HepG2 (cell line): Measurements from ENCODE around the gene RAPSN. TPM values are rescaled to one million over a fixed set of nuclear protein-coding genes. Genes with fewer than 3 reads are reported as not detected.

Experiments used
- ATAC-seq: fragments of 200-7000 bp; cut with Tn5 transposase; 3 replicates; pipeline ENCODE4 v1.9.1; 2020; ENCODE audit warnings: mild to moderate bottlenecking, moderate library complexity
- BruUV-seq: library from RNA; stranded (reverse); fragments of 400-500 nt; replicated peaks from 2 replicates; lab custom pipeline; 2021; lab: Mats Ljungman, UMichigan
- CTCF ChIA-PET: fragments of 300-600 bp; formaldehyde crosslinking; extraction: SDS; loops from one replicate; lab custom pipeline; 2021; ENCODE audit warnings: low total read pairs, inconsistent platforms, low intra/inter-chr PET ratio; lab: Yijun Ruan, JAX
- POLR2A ChIA-PET: fragments of 350-600 bp; sonication (Branson Sonifier 250); formaldehyde crosslinking; loops from one replicate; lab custom pipeline; 2020; ENCODE audit warnings: antibody characterized with exemption, inconsistent platforms; lab: Yijun Ruan, JAX
- DNase-seq: peaks from one replicate; pipeline ENCODE4 v3.0.0-alpha.2; 2015; ENCODE audit warnings: low spot score
- FAIRE-seq: peaks from 3 replicates; lab custom pipeline; 2011; peaks lifted over from hg19 to GRCh38; lab: Jason Lieb, UNC
- H2AFZ ChIP-seq: one replicate; pipeline ENCODE4 v1.6.1; 2011; ENCODE audit warnings: low read length, inconsistent platforms
- H3K27ac ChIP-seq: fragments of 300-600 bp; 3 replicates; pipeline ENCODE4 v1.8.0; 2011; ENCODE audit warnings: mixed run types, mild to moderate bottlenecking, mixed read lengths, low read length, inconsistent platforms; ENCODE audit not compliant: insufficient read depth; ENCODE audit errors: extremely low read length
- H3K27me3 ChIP-seq, 2 experiments: fragments of 200-600 bp in 1 of 2; 2 replicates in 1 of 2; 3 replicates in 1 of 2; pipeline versions ENCODE4 v1.6.0 to v1.8.0; 2011; ENCODE audit warnings: low read length in 2 of 2, mild to moderate bottlenecking in 2 of 2, moderate library complexity in 2 of 2, inconsistent platforms in 1 of 2; ENCODE audit not compliant: insufficient read depth in 2 of 2, control insufficient read depth in 1 of 2
- H3K36me3 ChIP-seq, 2 experiments: fragments of 200-600 bp in 1 of 2; replicated peaks in 1 of 2; 2 replicates in 1 of 2; 3 replicates in 1 of 2; pipeline versions ENCODE4 v1.5.1 to v1.8.0; 2011; ENCODE audit warnings: low read length in 2 of 2, inconsistent platforms in 1 of 2; ENCODE audit not compliant: insufficient read depth in 2 of 2, control insufficient read depth in 1 of 2
- H3K4me1 ChIP-seq: 2 replicates; pipeline ENCODE4 v1.5.1; 2012; ENCODE audit warnings: low read length, inconsistent platforms; ENCODE audit not compliant: insufficient read depth
- H3K4me2 ChIP-seq: 2 replicates; pipeline ENCODE4 v1.6.0; 2011; ENCODE audit warnings: low read depth, low read length, inconsistent platforms
- H3K4me3 ChIP-seq, 3 experiments: fragments of 200-600 bp in 1 of 3; sonication (generic), shearing (Covaris generic) in 1 of 3; replicated peaks in 1 of 3; 2 replicates each; pipeline ENCODE4 v1.5.1; 2011 to 2016; ENCODE audit warnings: low read length in 3 of 3, inconsistent platforms in 2 of 3, low read depth in 2 of 3, mild to moderate bottlenecking in 2 of 3, control low read depth in 1 of 3, mixed read lengths in 1 of 3; ENCODE audit not compliant: insufficient read depth in 1 of 3
- H3K79me2 ChIP-seq: one replicate; pipeline ENCODE4 v1.6.1; 2011; ENCODE audit warnings: low read length, inconsistent platforms; ENCODE audit not compliant: insufficient read depth
- H3K9ac ChIP-seq: 2 replicates; pipeline ENCODE4 v1.6.0; 2011; ENCODE audit warnings: mild to moderate bottlenecking, low read depth, low read length, inconsistent platforms; ENCODE audit not compliant: insufficient read depth
- H3K9me3 ChIP-seq: 2 replicates; pipeline ENCODE4 v1.5.1; 2012; ENCODE audit warnings: mild to moderate bottlenecking, low read length
- H4K20me1 ChIP-seq: 2 replicates; pipeline ENCODE4 v1.6.0; 2011; ENCODE audit warnings: inconsistent platforms, mild to moderate bottlenecking, low read length, moderate library complexity; ENCODE audit not compliant: insufficient read depth
- HOXA5 ChIP-seq: sonication (generic); formaldehyde crosslinking; IDR thresholded peaks from 2 replicates; pipeline ENCODE4 v1.4.0; 2020; ENCODE audit warnings: missing genetic modification reagents
- NFAT5 ChIP-seq: sonication (generic); formaldehyde crosslinking; IDR thresholded peaks from 2 replicates; pipeline ENCODE4 v1.4.0; 2020; ENCODE audit warnings: missing genetic modification reagents
- ZBTB14 ChIP-seq: sonication (generic); formaldehyde crosslinking; IDR thresholded peaks from 2 replicates; pipeline ENCODE4 v1.4.0; 2020; ENCODE audit warnings: missing genetic modification reagents
- ZNF121 ChIP-seq: sonication (generic); formaldehyde crosslinking; IDR thresholded peaks from 2 replicates; pipeline ENCODE4 v1.5.0; 2020; ENCODE audit warnings: mild to moderate bottlenecking, missing genetic modification reagents
- ZNF563 ChIP-seq: sonication (generic); formaldehyde crosslinking; IDR thresholded peaks from 2 replicates; pipeline ENCODE4 v1.8.0; 2022; ENCODE audit warnings: mild to moderate bottlenecking, moderate library complexity, missing genetic modification reagents
- ZNF740 ChIP-seq: sonication (generic); formaldehyde crosslinking; IDR thresholded peaks from 2 replicates; pipeline ENCODE4 v1.4.0; 2020; ENCODE audit warnings: missing genetic modification reagents
- ZZZ3 ChIP-seq: sonication (generic); formaldehyde crosslinking; IDR thresholded peaks from 2 replicates; pipeline ENCODE4 v1.4.0; 2020; ENCODE audit warnings: missing genetic modification reagents, mild to moderate bottlenecking, borderline replicate concordance
- WGBS: methylation state at CpG from one replicate; pipeline ENCODE4 v1.1.6; 2017; ENCODE audit warnings: low lambda C conversion rate; 5-methylcytosine and 5-hydroxymethylcytosine counted together
- in situ Hi-C: cut with HindIII; loops from 2 replicates; pipeline ENCODE4 v1.10.0; 2017; ENCODE audit warnings: low pct_unique_long_range_greater_than_20kb; ENCODE audit not compliant: extremely low pct_ligation_motif_present
- intact Hi-C: fragments of 100-400 bp; cut with micrococcal nuclease; formaldehyde crosslinking; loops from one replicate; pipeline ENCODE4 v1.10.0; 2022; ENCODE audit not compliant: unreplicated experiment
- polyA plus RNA-seq, 8 experiments: library from polyadenylated mRNA; depleted of rRNA in 3 of 8; stranded (reverse) in 7 of 8; unstranded in 1 of 8; fragments of >200 nt; fragmentation: Illumina TruSeq in 4 of 8; extraction: Trizol in 4 of 8; gene quantifications; 2 replicates each; pipeline versions ENCODE4 v1.2.1 to v1.2.3, GENCODE V29; 2011 to 2016; ENCODE audit warnings: low read depth in 4 of 8, missing spikeins in 1 of 8, mixed read lengths in 1 of 8; ENCODE audit not compliant: insufficient read depth in 1 of 8
- total RNA-seq, 5 experiments: library from RNA; depleted of rRNA; stranded (reverse); fragments of >200 nt; fragmentation: Illumina TruSeq; extraction: Trizol; gene quantifications; 2 replicates each; pipeline ENCODE4 v1.2.3, GENCODE V29; 2016; ENCODE audit warnings: low read depth in 1 of 5

Gene RAPSN
- total and polyA plus RNA-seq, 2 of the 13 experiments (the other 11 are each of a cell fraction or from before 2014, with no cell fraction given), result 0.15 to 1.2 TPM

- Histone ChIP-seq H3K9me3 (no peaks in the 10 kb centered on the region), H3K36me3 (no peaks in the 10 kb centered on the region), H3K4me1 (peaks cover 58% of the 10 kb centered on the region), H3K27ac (no peak overlapping the region), H3K79me2 (no peaks in the 10 kb centered on the region), H3K9ac (no peak overlapping the region), H3K4me3 (no peak overlapping the region), H3K27me3 (peaks cover 0 to 5% of the 10 kb centered on the region in 2 experiments; a peak in 2 of 5 replicates), H3K4me2 (peak overlapping the region; percentile 65; the same call in 1 of the 2 replicates), H2AFZ (no peak overlapping the region), H4K20me1 (no peaks in the 10 kb centered on the region)
- ChIA-PET CTCF (no interaction called here), POLR2A (no interaction called here)
- FAIRE-seq, result no peak
- no peak for ATAC-seq
- 71% methylated on average over 12 of the region's 16 CpGs for WGBS
- in situ Hi-C loops, result no loop called here
- intact Hi-C loops, result no loop called here
- no TSS peak for BruUV-seq
- no peak for DNase-seq
- TF ChIP-seq HOXA5, result no peak
- TF ChIP-seq ZNF121 (CRISPR knock-in tag), result peak; percentile 85
- TF ChIP-seq, all 625 proteins: peak for 1
Observed at GRCh38 chr11:47391711-47392432, 57.1 kb downstream of the RAPSN start.

GRCh38 chr11:47391077-47391583, 57.8 kb downstream of the RAPSN start:
- 48% methylated on average over 11 of the region's 11 CpGs for WGBS
- in situ Hi-C loops, result no loop called here
- H3K4me1 ChIP-seq, result peaks cover 58% of the 10 kb centered on the region
- H3K36me3 ChIP-seq, result no peaks in the 10 kb centered on the region
- ATAC-seq (no peak), FAIRE-seq (no peak), DNase-seq (no peak)
- H3K9ac ChIP-seq, result no peak overlapping the region
- no TSS peak for BruUV-seq
- H3K27me3 ChIP-seq, result peaks cover 0 to 5% of the 10 kb centered on the region in 2 experiments; a peak in 2 of 5 replicates
- H3K79me2 ChIP-seq, result no peaks in the 10 kb centered on the region
- H4K20me1 ChIP-seq, result no peaks in the 10 kb centered on the region
- H3K9me3 ChIP-seq, result no peaks in the 10 kb centered on the region
- H3K4me2 ChIP-seq, result 0 out of 2 replicates have a peak overlapping the region, but pooled peaks have one; percentile 14
- intact Hi-C loops, result no loop called here
- H3K4me3 ChIP-seq, result no peak overlapping the region
- H3K27ac ChIP-seq, result no peak overlapping the region
- H2AFZ ChIP-seq, result no peak overlapping the region
- ChIA-PET CTCF (no interaction called here), POLR2A (no interaction called here)
- TF ChIP-seq ZNF563 (CRISPR knock-in tag) (no peak), ZZZ3 (CRISPR knock-in tag) (no peak), ZNF740 (CRISPR knock-in tag) (no peak), ZBTB14 (no peak), NFAT5 (CRISPR knock-in tag) (no peak)
